CD8-positive, alpha-beta memory T cell (primary cell): ENCODE results near the gene FAM83B. TPM values are rescaled to one million over a fixed set of nuclear protein-coding genes. Genes with fewer than 3 reads are reported as not detected.

Source experiments
- CTCF ChIA-PET: fragments of 350-600 bp; sonication (Branson Sonifier 250); formaldehyde crosslinking; loops from one replicate; lab custom pipeline; 2021; ENCODE audit warnings: antibody characterized with exemption; lab: Charles Lee
- POLR2A ChIA-PET: fragments of 350-600 bp; sonication (Branson Sonifier 250); formaldehyde crosslinking; loops from one replicate; lab custom pipeline; 2021; ENCODE audit warnings: antibody characterized with exemption; lab: Charles Lee
- DNase-seq, 5 donors: peaks; one replicate each; pipeline versions ENCODE4 v3.0.0 to v3.0.0-alpha.2; 2020 to 2022; ENCODE audit warnings: mixed read lengths in 1 of 5
- H3K27ac ChIP-seq: one replicate; pipeline ENCODE4 v1.7.0; 2013; ENCODE audit warnings: low read depth, mild to moderate bottlenecking, low read length, moderate library complexity
- H3K27me3 ChIP-seq: 2 replicates; pipeline ENCODE4 v1.7.0; 2013; ENCODE audit warnings: low read length, mild to moderate bottlenecking; ENCODE audit not compliant: insufficient read depth, poor library complexity, severe bottlenecking
- H3K36me3 ChIP-seq: 2 replicates; pipeline ENCODE4 v1.7.0; 2013; ENCODE audit warnings: mild to moderate bottlenecking, low read length, moderate library complexity; ENCODE audit not compliant: insufficient read depth
- H3K4me1 ChIP-seq: 2 replicates; pipeline ENCODE4 v1.7.0; 2013; ENCODE audit warnings: mild to moderate bottlenecking, low read length, moderate library complexity; ENCODE audit not compliant: insufficient read depth
- H3K4me3 ChIP-seq: 2 replicates; pipeline ENCODE4 v1.7.0; 2013; ENCODE audit warnings: mild to moderate bottlenecking, low read length
- H3K9me3 ChIP-seq: 2 replicates; pipeline ENCODE4 v1.7.0; 2013; ENCODE audit warnings: mild to moderate bottlenecking, low read length
- H3K27ac Mint-ChIP-seq, 8 donors: one replicate each; pipeline ENCODE4 v1.8.0; 2020 to 2021; ENCODE audit warnings: mixed read lengths in 8 of 8, mild to moderate bottlenecking in 6 of 8, inconsistent platforms in 3 of 8, moderate library complexity in 3 of 8
- H3K27me3 Mint-ChIP-seq, 2 donors: one replicate each; pipeline ENCODE4 v1.8.0; 2020 to 2021; ENCODE audit warnings: mixed read lengths in 2 of 2, mild to moderate bottlenecking in 1 of 2, moderate library complexity in 1 of 2
- H3K36me3 Mint-ChIP-seq, 3 donors: one replicate each; pipeline ENCODE4 v1.8.0; 2020 to 2021; ENCODE audit warnings: mixed read lengths in 3 of 3, inconsistent platforms in 1 of 3, mild to moderate bottlenecking in 1 of 3
- H3K4me1 Mint-ChIP-seq, 3 donors: one replicate each; pipeline ENCODE4 v1.8.0; 2020 to 2021; ENCODE audit warnings: mixed read lengths in 3 of 3, inconsistent platforms in 1 of 3, mild to moderate bottlenecking in 1 of 3
- H3K4me3 Mint-ChIP-seq, 7 donors: one replicate each; pipeline ENCODE4 v1.8.0; 2020 to 2021; ENCODE audit warnings: mixed read lengths in 7 of 7, mild to moderate bottlenecking in 6 of 7, moderate library complexity in 4 of 7, inconsistent platforms in 2 of 7
- H3K9me3 Mint-ChIP-seq, 5 donors: one replicate each; pipeline ENCODE4 v1.8.0; 2020 to 2022; ENCODE audit warnings: mixed read lengths in 5 of 5, mild to moderate bottlenecking in 3 of 5, moderate library complexity in 2 of 5, inconsistent platforms in 1 of 5
- polyA plus RNA-seq: library from polyadenylated mRNA; unstranded; fragments of 300-500 nt; fragmentation: Illumina TruSeq; gene quantifications from one replicate; pipeline ENCODE4 v1.2.3, GENCODE V29; 2021
- total RNA-seq, 2 experiments: library from RNA; stranded (reverse); gene quantifications; one replicate each; pipeline ENCODE4 v1.2.3, GENCODE V29; 2021

Gene FAM83B
- total and polyA plus RNA-seq, 3 experiments from 2014 or later: not detected

- Histone ChIP-seq H3K27ac (no peak overlapping the region), H3K4me3 (no peak overlapping the region), H3K27me3 (no peaks in the 10 kb centered on the region), H3K36me3 (no peaks in the 10 kb centered on the region), H3K9me3 (no peaks in the 10 kb centered on the region), H3K4me1 (no peaks in the 10 kb centered on the region)
- H3K9me3 Mint-ChIP-seq: peaks cover 2 to 36% (median 10%) of the 10 kb centered on the region in 5 donors
- no peaks in the 10 kb centered on the region for H3K27me3 Mint-ChIP-seq
- DNase-seq: no peak
- H3K27ac Mint-ChIP-seq: no peak overlapping the region
- ChIA-PET CTCF (no interaction called here), POLR2A (no interaction called here)
- H3K4me3 Mint-ChIP-seq: no peak overlapping the region
- H3K4me1 Mint-ChIP-seq: no peaks in the 10 kb centered on the region
- no peaks in the 10 kb centered on the region for H3K36me3 Mint-ChIP-seq
Observed at GRCh38 chr6:54907355-54907754, 60.8 kb downstream of the FAM83B start.

- Mint-ChIP-seq H3K9me3 (peaks cover 2 to 40% (median 8%) of the 10 kb centered on the region in 5 donors), H3K4me1 (no peaks in the 10 kb centered on the region), H3K36me3 (no peaks in the 10 kb centered on the region), H3K27ac (no peak overlapping the region), H3K4me3 (no peak overlapping the region), H3K27me3 (no peaks in the 10 kb centered on the region)
- Histone ChIP-seq H3K36me3 (no peaks in the 10 kb centered on the region), H3K4me3 (no peak overlapping the region), H3K27me3 (no peaks in the 10 kb centered on the region), H3K27ac (no peak overlapping the region), H3K4me1 (no peaks in the 10 kb centered on the region), H3K9me3 (no peaks in the 10 kb centered on the region)
- ChIA-PET POLR2A (no interaction called here), CTCF (no interaction called here)
- no peak for DNase-seq
Observed at GRCh38 chr6:54909184-54909583, 62.6 kb downstream of the FAM83B start.

GRCh38 chr6:54910431-54910884 lies 63.9 kb downstream of the FAM83B start:
- ChIA-PET CTCF (no interaction called here), POLR2A (no interaction called here)
- H3K4me1 ChIP-seq: no peaks in the 10 kb centered on the region
- no peak overlapping the region for H3K4me3 ChIP-seq
- H3K27me3 Mint-ChIP-seq: no peaks in the 10 kb centered on the region
- H3K4me3 Mint-ChIP-seq: no peak overlapping the region
- H3K27ac Mint-ChIP-seq: no peak overlapping the region
- DNase-seq: no peak
- no peak overlapping the region for H3K27ac ChIP-seq
- H3K27me3 ChIP-seq: no peaks in the 10 kb centered on the region
- no peaks in the 10 kb centered on the region for H3K36me3 ChIP-seq
- no peaks in the 10 kb centered on the region for H3K36me3 Mint-ChIP-seq
- H3K4me1 Mint-ChIP-seq: no peaks in the 10 kb centered on the region
- peaks cover 0 to 43% (median 7%) of the 10 kb centered on the region in 5 donors for H3K9me3 Mint-ChIP-seq
- no peaks in the 10 kb centered on the region for H3K9me3 ChIP-seq

GRCh38 chr6:54910921-54911320 lies 64.3 kb downstream of the FAM83B start:
- Histone ChIP-seq H3K36me3 (no peaks in the 10 kb centered on the region), H3K27ac (no peak overlapping the region), H3K9me3 (no peaks in the 10 kb centered on the region), H3K4me1 (no peaks in the 10 kb centered on the region), H3K4me3 (no peak overlapping the region), H3K27me3 (no peaks in the 10 kb centered on the region)
- Mint-ChIP-seq H3K36me3 (no peaks in the 10 kb centered on the region), H3K27me3 (no peaks in the 10 kb centered on the region), H3K4me3 (no peak overlapping the region), H3K27ac (no peak overlapping the region), H3K4me1 (no peaks in the 10 kb centered on the region), H3K9me3 (peaks cover 1 to 42% (median 7%) of the 10 kb centered on the region in 5 donors)
- CTCF ChIA-PET: no interaction called here
- DNase-seq: no peak
- POLR2A ChIA-PET: no interaction called here

- Histone ChIP-seq H3K27me3 (no peaks in the 10 kb centered on the region), H3K36me3 (no peaks in the 10 kb centered on the region), H3K4me1 (no peaks in the 10 kb centered on the region), H3K9me3 (no peaks in the 10 kb centered on the region), H3K4me3 (no peak overlapping the region), H3K27ac (no peak overlapping the region)
- no peak overlapping the region for H3K27ac Mint-ChIP-seq
- H3K4me1 Mint-ChIP-seq: no peaks in the 10 kb centered on the region
- H3K27me3 Mint-ChIP-seq: no peaks in the 10 kb centered on the region
- no peak for DNase-seq
- peaks cover 4 to 42% (median 10%) of the 10 kb centered on the region in 5 donors for H3K9me3 Mint-ChIP-seq
- ChIA-PET CTCF (no interaction called here), POLR2A (no interaction called here)
- no peaks in the 10 kb centered on the region for H3K36me3 Mint-ChIP-seq
- H3K4me3 Mint-ChIP-seq: peak overlapping the region in 1 of 7 donors; percentile 10
Observed at GRCh38 chr6:54913211-54913610, 66.6 kb downstream of the FAM83B start.

GRCh38 chr6:54916858-54917257 lies 70.3 kb downstream of the FAM83B start:
- no peaks in the 10 kb centered on the region for H3K9me3 ChIP-seq
- H3K4me1 ChIP-seq: no peaks in the 10 kb centered on the region
- H3K27me3 Mint-ChIP-seq: no peaks in the 10 kb centered on the region
- DNase-seq: no peak
- POLR2A ChIA-PET: no interaction called here
- no peaks in the 10 kb centered on the region for H3K27me3 ChIP-seq
- H3K27ac Mint-ChIP-seq: no peak overlapping the region
- no peak overlapping the region for H3K4me3 ChIP-seq
- no peaks in the 10 kb centered on the region for H3K36me3 ChIP-seq
- no peaks in the 10 kb centered on the region for H3K36me3 Mint-ChIP-seq
- H3K4me1 Mint-ChIP-seq: no peaks in the 10 kb centered on the region
- no peak overlapping the region for H3K27ac ChIP-seq
- no peak overlapping the region for H3K4me3 Mint-ChIP-seq
- CTCF ChIA-PET: no interaction called here
- peaks cover 4 to 39% (median 11%) of the 10 kb centered on the region in 5 donors for H3K9me3 Mint-ChIP-seq

GRCh38 chr6:54920628-54921027 lies 74.1 kb downstream of the FAM83B start:
- Histone ChIP-seq H3K9me3 (no peaks in the 10 kb centered on the region), H3K4me1 (no peaks in the 10 kb centered on the region), H3K36me3 (no peaks in the 10 kb centered on the region), H3K27me3 (no peaks in the 10 kb centered on the region), H3K4me3 (no peak overlapping the region), H3K27ac (no peak overlapping the region)
- H3K4me3 Mint-ChIP-seq: no peak overlapping the region
- no peaks in the 10 kb centered on the region for H3K4me1 Mint-ChIP-seq
- H3K27me3 Mint-ChIP-seq: no peaks in the 10 kb centered on the region
- H3K36me3 Mint-ChIP-seq: no peaks in the 10 kb centered on the region
- POLR2A ChIA-PET: no interaction called here
- peaks cover 4 to 26% (median 6%) of the 10 kb centered on the region in 5 donors for H3K9me3 Mint-ChIP-seq
- no peak for DNase-seq
- no peak overlapping the region for H3K27ac Mint-ChIP-seq
- CTCF ChIA-PET: no interaction called here

- Histone ChIP-seq H3K27ac (no peak overlapping the region), H3K9me3 (no peaks in the 10 kb centered on the region), H3K27me3 (no peaks in the 10 kb centered on the region), H3K4me1 (no peaks in the 10 kb centered on the region), H3K4me3 (no peak overlapping the region), H3K36me3 (no peaks in the 10 kb centered on the region)
- POLR2A ChIA-PET: no interaction called here
- no peak for DNase-seq
- no peak overlapping the region for H3K4me3 Mint-ChIP-seq
- H3K27me3 Mint-ChIP-seq: no peaks in the 10 kb centered on the region
- peaks cover 0 to 26% (median 3%) of the 10 kb centered on the region in 5 donors for H3K9me3 Mint-ChIP-seq
- H3K36me3 Mint-ChIP-seq: no peaks in the 10 kb centered on the region
- CTCF ChIA-PET: no interaction called here
- H3K4me1 Mint-ChIP-seq: no peaks in the 10 kb centered on the region
- H3K27ac Mint-ChIP-seq: no peak overlapping the region
Observed at GRCh38 chr6:54921891-54922290, 75.3 kb downstream of the FAM83B start.
